GM18868 (cell line): ENCODE data around the gene HEBP1.

Experiments
- ATAC-seq: cut with Tn5 transposase; IDR thresholded peaks from one replicate; pipeline ENCODE4 v1.9.1; 2021; ENCODE audit warnings: mild to moderate bottlenecking, moderate library complexity; ENCODE audit not compliant: unreplicated experiment

The HEBP1 gene

GRCh38 chr12:12992418-12993130 is 7.5 kb downstream of the HEBP1 start:
- peak; percentile 90 for ATAC-seq

- ATAC-seq, result no peak
These were observed 9.2 kb downstream of the HEBP1 start for GRCh38 chr12:12990700-12991468.

GRCh38 chr12:12987421-12987820 is 12.6 kb downstream of the HEBP1 start:
- no peak for ATAC-seq

GRCh38 chr12:12986775-12987331 is 13.2 kb downstream of the HEBP1 start:
- ATAC-seq, result no peak

GRCh38 chr12:12985817-12986408 is 14.2 kb downstream of the HEBP1 start:
- no peak for ATAC-seq

GRCh38 chr12:12984149-12984548 is 15.9 kb downstream of the HEBP1 start:
- ATAC-seq, result no peak

- ATAC-seq, result no peak
These were observed 16.5 kb downstream of the HEBP1 start for GRCh38 chr12:12983420-12984035.

- no peak for ATAC-seq
These were observed 17.7 kb downstream of the HEBP1 start for GRCh38 chr12:12982331-12982730.

GRCh38 chr12:12979731-12980259 is 20.3 kb downstream of the HEBP1 start:
- no peak for ATAC-seq

- ATAC-seq, result no peak
These were observed 20.9 kb downstream of the HEBP1 start for GRCh38 chr12:12979126-12979525.

GRCh38 chr12:12977231-12977630 is 22.8 kb downstream of the HEBP1 start:
- no peak for ATAC-seq

- no peak for ATAC-seq
These were observed 23.7 kb downstream of the HEBP1 start for GRCh38 chr12:12976366-12976765.

- ATAC-seq, result no peak
These were observed 24.6 kb downstream of the HEBP1 start for GRCh38 chr12:12975322-12976077.

- no peak for ATAC-seq
These were observed 25.9 kb downstream of the HEBP1 start for GRCh38 chr12:12974211-12974610.

- ATAC-seq, result no peak
These were observed 27.0 kb downstream of the HEBP1 start for GRCh38 chr12:12973019-12973418.

GRCh38 chr12:12965836-12966235 is 34.2 kb downstream of the HEBP1 start:
- no peak for ATAC-seq

- ATAC-seq, result no peak
These were observed 35.8 kb downstream of the HEBP1 start for GRCh38 chr12:12964255-12964654.

- no peak for ATAC-seq
These were observed 39.3 kb downstream of the HEBP1 start for GRCh38 chr12:12960639-12961209.

- no peak for ATAC-seq
These were observed 41.2 kb downstream of the HEBP1 start for GRCh38 chr12:12958886-12959285.
